ENCODE results near the gene PLCB1.
"Not testable (repeated sequence)": the region's sequence is repeated elsewhere in the genome, so short reads cannot be mapped to it uniquely, and the experiment has no call there.

PLCB1 gene

DNA sequence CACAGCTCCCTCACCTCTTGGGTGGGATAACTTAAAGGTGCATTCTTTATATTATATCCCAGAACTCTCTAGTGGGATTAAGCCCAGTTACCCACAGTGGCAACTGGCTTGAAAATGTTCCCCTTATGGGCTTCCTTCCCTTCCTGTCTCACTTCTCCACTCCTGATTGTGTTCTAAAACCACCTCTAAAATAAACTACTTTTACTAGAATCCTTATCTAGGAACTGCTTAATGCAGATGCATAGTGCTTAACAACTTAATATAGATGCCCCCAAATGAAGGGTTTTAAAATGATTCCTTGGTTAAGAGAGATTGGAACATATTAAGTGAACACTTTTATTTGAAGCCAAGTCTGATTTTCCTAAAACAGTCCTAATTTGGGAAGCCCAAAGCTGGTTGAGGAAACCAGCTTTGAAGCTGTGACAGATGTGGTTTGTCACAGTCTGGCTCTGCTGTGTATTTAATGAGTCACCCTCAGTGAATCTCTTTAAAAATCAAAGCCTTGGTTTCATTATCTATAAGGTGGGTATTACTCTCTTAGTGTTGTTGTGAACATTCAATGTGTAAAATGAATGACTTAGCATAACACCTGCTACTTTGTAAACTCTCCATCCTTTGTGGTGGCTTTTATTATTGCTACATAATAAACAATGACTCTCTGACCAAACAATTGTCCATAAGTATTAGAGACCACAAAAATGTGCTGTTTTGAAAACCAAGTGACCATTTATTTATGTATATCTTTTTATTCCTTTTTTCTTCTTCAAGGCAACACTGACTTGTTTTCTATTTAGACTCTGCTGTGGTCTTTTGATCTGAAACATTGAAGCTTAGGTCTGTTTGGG lies 24.4 kb downstream of the PLCB1 start:
- DNase-seq = no peak

DNA sequence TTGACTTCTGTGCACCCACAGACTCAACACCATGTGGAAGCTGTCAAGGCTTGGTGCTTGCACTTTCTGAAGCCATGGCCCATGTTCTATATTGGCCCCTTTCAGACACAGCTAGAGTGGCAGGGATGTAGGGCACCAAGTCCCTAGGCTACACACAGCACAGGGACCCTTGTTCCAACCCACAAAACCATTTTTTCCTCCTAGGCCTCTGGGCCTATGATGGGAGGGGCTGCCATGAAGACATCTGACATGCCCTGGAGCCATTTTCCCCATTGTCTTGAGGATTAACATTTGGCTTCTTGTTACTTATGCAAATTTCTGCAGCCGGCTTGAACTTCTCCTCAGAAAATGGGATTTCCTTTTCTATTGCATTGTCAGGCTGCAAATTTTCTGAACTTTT lies 27.2 kb downstream of the PLCB1 start:
- not testable (repeated sequence) for DNase-seq

GRCh38 chr20:8161264-8162071 lies 29.4 kb downstream of the PLCB1 start:
- DNase-seq = no peak

DNA sequence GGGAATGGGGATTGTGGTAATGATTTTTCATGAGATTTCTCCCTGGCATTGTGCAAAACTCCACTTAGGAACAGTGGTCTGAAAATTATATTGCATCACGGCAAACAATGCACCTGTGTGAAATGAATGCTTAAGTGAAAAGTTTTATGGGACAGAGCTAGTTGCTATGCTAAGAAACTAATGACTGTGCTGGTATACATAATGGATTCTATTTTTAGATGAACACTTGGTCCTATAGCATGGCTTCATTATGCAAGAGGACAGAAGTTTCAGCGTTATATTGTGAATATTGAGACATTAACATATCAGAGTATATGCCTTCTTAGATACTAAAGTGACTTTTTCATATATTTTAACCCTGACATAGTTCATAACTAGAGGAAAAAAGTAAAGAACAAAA lies 30.5 kb downstream of the PLCB1 start:
- no peak for DNase-seq

DNA sequence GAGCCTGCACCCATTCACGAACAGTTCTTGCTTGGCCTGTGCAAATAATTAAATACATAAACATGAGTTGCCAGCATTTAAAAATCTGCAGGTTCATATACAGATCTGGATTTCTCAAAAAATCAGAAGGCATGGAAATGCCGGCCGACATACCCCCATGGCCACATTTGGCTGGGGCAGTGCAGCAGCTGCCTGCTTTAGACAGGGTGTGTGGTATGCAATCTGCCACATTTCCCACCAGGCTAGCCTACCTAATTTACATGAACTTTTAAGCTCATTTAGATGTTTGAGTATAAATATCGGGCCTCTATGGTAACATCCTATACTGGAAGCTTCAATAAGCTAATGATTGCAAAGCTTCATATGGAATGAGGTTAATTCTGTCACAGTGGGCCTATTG lies 31.5 kb downstream of the PLCB1 start:
- no peak for DNase-seq

DNA sequence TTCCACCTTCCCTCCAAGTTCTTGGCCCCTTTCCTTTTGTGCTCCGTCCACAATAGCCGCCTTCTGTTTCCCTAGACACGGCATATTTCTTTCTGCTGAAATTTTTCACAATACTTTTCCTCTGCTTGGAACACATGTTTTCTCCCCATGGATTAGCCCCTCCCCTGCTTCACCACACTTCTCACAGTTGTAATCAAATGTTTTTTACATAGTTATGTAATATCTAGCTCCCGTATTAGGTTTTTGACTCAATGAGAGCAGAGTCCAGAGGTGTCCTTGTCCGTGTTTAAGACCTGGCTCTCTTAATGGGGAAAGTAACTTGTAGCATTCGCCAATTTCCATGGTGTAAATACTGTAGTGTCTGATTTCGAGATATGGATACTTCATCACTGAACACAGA lies 34.7 kb downstream of the PLCB1 start:
- no peak for DNase-seq

DNA sequence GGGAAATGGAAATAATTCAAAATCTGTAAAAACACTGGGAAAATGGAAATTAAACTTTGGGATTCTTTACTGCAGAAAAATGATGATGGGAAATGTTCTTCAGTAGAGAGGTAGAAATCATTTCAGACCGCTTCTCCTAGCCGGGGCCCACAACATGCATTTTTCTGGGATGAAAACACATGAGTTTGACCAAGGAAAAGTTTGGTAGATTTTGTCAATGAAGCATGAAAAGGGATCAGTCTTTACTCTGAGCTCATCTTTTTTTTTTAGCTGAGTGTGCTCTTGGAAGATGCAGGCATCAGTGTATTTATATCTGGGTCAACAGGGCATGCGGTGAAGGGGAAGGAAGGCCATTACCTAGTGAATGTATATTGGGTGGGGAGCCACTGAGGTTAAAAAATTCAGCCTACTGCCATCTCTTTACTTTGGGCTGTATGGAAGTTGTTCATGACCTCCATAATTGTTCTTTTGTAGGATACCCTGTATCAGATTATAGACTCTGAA lies 36.8 kb downstream of the PLCB1 start:
- DNase-seq = no peak

DNA sequence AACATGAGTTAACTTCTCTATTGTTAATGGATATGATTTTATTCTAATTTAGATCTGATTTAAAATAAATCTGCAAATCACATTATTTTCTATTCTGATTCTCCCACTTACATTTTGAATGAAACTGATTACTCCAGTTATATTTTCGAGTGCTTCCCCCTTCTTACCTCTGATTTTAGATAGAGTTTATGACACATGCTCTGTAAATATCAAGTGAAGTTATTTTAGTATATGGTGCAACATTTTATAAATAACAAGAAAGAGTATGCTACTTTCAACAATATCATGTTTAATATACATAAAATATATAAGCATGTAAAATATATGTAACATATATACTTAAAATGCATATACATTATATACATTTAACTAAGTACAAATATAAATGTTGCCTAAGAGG lies 38.9 kb downstream of the PLCB1 start:
- DNase-seq = no peak

- DNase-seq = no peak
These were observed 40.1 kb downstream of the PLCB1 start for GRCh38 chr20:8172191-8172590.

- DNase-seq = no peak
These were observed 43.9 kb downstream of the PLCB1 start for GRCh38 chr20:8175741-8176675.

GRCh38 chr20:8183526-8183925 lies 51.5 kb downstream of the PLCB1 start:
- DNase-seq = no peak

DNA sequence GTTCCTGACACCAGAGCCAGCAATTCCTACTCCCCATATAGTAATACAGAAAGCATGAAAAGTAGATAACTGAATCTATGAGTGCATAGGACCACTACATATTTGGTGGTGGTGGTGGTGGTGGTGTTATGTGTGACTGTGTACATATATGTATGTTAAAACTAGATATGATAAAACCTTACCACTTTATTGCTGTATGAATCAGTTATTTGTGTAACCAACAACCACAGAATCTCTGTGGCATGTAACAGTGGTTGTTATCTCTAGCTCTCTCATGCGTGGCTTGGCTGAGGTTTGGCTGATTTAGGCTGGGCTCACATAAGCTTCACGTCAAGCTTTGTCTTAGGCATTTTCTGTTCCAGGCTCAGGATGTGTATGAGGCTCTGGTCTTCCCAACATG lies 55.7 kb downstream of the PLCB1 start:
- DNase-seq = no peak

DNA sequence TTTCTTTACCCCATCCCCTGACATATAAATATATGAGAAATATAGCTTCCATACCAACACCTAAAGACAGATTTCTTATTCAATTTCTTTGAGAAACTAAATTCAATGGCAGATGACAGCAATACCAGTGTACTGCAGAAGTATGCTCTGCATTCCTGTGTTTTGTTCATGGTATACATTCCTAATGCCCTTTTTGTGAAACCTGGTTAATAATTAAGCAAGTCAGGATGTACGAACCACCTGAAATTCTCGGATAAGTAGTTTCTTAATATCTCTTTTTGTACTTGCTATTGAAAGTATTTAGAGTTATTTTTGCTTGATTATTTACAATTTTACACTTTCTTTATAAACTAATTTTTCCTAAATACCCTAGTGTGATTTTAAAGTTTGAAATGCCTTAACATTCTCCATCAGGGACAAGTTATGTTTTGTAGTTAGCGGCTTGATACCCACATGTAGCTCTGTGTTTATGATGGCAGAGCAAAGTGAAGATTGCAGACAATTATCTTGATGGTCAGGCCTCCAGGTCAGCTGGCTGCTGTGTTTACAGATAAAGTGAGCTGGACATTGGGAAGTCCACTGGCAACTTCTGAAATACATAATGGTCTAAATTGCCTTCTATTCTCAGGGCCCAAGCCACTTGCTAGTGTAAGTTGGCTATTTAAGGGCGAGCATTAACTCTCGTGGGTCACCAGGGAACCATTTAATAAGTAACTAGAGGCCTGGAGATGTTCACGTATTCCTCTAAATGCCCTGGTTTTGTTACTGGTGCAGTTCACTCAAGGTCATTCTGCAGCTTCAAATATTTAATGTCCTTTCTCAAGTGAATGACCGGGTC lies 58.2 kb downstream of the PLCB1 start:
- DNase-seq = no peak

GRCh38 chr20:8194721-8195120 lies 62.7 kb downstream of the PLCB1 start:
- no peak for DNase-seq

- DNase-seq = no peak
These were observed 64.0 kb downstream of the PLCB1 start for GRCh38 chr20:8196096-8196495.

DNA sequence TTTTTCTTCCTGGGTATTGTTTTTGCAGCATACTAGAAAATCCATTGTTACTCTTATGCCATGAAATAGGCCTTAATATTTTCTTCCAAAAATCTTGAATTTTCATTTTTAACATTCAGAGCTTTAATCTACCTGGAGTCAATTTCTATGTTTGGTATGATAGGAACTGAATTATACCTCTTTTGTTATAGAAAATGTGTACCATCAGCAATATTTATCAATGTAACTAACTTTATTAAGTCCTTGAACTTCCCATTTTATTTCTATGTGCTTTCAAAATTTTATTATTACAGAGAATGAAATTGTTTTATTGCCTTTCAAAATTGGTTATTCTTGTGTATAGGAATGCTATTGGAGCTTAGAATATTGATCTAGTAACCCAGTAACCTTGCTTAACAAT lies 68.2 kb downstream of the PLCB1 start:
- no peak for DNase-seq

GRCh38 chr20:8203366-8203765 lies 71.3 kb downstream of the PLCB1 start:
- no peak for DNase-seq

GRCh38 chr20:8205996-8206395 lies 73.9 kb downstream of the PLCB1 start:
- DNase-seq = no peak

GRCh38 chr20:8208226-8208625 lies 76.2 kb downstream of the PLCB1 start:
- no peak for DNase-seq

- no peak for DNase-seq
These were observed 77.0 kb downstream of the PLCB1 start for GRCh38 chr20:8209061-8209460.

GRCh38 chr20:8210749-8211148 lies 78.7 kb downstream of the PLCB1 start:
- DNase-seq = no peak

GRCh38 chr20:8212286-8212685 lies 80.2 kb downstream of the PLCB1 start:
- no peak for DNase-seq

Measured in CD4-positive, alpha-beta T cell treated with Interferon gamma for 1 hour (primary cell).